ENCODE data around the gene CREB3L1.

Gene CREB3L1

DNA sequence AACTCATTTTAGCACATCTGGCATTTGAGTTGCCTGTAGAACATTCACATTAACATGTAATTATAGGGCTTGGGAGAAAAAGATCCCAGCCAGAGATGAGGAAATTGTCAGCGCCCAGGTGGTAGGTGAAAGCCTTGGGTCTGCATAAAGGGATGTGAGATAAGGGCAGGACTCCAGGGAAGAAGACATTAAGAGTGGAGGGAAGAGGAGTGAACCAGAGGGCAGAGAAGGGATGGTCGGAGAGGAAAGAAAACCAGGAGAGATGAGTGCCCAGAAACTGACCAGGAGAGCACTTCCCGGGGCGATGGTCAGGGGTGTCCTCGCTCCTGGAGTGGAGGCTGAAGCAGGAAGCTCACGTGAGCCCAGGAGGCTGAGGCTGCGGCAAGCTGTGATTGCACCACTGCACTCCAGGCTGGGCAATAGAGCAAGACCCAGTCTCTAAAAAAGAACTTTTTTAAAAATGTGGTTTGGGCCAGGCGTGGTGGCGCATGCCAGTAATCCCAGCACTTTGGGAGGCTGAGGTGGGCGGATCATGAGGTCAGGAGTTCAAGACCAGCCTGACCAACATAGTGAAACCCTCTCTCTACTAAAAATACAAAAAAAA, 49.5 kb downstream of the CREB3L1 start:
- H3K4me3 ChIP-seq (ENCODE audit: low read length), result no peak overlapping the region
- no peak for DNase-seq (ENCODE audit: low read depth)
- TF ChIP-seq, protein P1, sequence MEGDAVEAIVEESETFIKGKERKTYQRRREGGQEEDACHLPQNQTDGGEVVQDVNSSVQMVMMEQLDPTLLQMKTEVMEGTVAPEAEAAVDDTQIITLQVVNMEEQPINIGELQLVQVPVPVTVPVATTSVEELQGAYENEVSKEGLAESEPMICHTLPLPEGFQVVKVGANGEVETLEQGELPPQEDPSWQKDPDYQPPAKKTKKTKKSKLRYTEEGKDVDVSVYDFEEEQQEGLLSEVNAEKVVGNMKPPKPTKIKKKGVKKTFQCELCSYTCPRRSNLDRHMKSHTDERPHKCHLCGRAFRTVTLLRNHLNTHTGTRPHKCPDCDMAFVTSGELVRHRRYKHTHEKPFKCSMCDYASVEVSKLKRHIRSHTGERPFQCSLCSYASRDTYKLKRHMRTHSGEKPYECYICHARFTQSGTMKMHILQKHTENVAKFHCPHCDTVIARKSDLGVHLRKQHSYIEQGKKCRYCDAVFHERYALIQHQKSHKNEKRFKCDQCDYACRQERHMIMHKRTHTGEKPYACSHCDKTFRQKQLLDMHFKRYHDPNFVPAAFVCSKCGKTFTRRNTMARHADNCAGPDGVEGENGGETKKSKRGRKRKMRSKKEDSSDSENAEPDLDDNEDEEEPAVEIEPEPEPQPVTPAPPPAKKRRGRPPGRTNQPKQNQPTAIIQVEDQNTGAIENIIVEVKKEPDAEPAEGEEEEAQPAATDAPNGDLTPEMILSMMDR (conservative IDR thresholded peaks at IDR 0.05; ENCODE audit: low read length), result no peak

DNA sequence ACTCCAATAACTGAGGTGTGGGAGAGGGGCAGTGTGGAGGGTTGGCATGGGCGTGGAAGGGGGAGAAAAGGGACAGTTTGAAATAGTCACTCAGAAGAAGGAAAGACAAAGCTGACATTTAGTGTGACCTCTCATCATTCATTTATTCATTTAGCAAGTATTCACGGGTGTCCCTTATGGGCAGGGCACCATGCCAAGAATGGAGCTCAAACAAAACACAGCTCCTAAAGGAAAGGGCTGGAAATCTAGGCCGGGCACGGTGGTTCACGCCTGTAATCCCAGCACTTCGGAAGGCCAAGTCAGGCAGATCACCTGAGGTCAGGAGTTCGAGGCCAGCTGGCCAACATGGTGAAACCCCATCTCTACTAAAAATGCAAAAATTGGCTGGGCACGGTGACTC, 50.4 kb downstream of the CREB3L1 start:
- TF ChIP-seq, protein P1 (conservative IDR thresholded peaks at IDR 0.05; ENCODE audit: low read length), result no peak
- no peak for DNase-seq (ENCODE audit: low read depth)
- H3K4me3 ChIP-seq (ENCODE audit: low read length), result no peak overlapping the region

DNA sequence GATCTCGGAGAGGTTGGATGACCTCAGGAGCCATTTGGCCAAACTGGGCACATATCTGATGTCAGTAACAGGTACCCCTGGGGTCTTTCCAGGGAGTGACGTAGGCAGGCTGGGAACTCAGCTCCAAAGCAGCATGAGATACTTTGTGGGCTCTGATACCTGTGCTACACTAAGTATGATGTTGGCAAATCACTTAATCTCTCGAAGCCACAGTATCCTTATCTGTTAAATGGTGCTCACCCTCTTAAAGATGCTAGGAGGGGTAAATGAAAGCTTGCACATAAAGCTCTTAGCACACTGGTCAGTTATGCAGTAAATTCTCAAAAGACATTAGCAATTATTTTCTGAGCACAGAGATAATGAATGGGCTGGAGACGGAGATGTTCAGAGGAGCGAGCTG, 52.7 kb downstream of the CREB3L1 start:
- no peak overlapping the region for H3K4me3 ChIP-seq (ENCODE audit: low read length)
- DNase-seq (ENCODE audit: low read depth), result no peak
- TF ChIP-seq, protein P1 (conservative IDR thresholded peaks at IDR 0.05; ENCODE audit: low read length), result no peak

DNA sequence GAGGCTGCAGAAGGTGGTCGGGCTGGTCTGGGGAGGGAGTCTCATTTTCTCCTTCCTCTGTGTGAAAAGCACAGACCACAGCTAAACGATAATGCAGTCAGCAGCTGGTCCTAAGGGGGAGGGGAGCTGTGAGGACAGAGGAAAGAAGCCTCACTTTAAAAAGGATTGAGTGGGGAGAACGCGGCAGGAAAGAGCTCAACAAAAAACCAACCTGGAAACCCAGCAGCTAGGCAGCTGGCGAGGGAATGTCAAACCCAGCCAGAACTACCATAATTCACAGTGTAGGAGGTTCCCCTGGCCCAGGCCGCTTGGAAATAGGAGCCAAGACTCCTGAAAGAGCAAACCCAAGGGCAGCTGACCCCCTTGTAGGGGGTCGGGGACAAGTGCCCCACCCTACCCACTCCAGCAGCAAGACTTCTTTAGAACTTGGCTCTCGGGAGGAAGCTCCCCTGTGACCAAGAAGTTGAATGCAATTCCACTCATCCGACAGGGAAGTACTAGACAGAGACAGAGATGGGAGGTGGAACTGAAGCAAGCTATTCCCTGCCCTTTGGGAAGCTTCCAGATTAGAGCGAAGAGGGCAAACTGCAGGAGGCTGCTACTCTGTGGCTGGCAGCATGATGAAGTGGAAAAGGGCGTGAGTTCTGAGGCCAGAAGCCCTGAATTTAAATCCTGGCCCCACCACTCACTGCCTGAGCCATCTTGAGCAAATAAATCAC, 53.3 kb downstream of the CREB3L1 start:
- TF ChIP-seq, protein P1 (conservative IDR thresholded peaks at IDR 0.05; ENCODE audit: low read length), result no peak
- no peak for DNase-seq (ENCODE audit: low read depth)
- no peak overlapping the region for H3K4me3 ChIP-seq (ENCODE audit: low read length)

DNA sequence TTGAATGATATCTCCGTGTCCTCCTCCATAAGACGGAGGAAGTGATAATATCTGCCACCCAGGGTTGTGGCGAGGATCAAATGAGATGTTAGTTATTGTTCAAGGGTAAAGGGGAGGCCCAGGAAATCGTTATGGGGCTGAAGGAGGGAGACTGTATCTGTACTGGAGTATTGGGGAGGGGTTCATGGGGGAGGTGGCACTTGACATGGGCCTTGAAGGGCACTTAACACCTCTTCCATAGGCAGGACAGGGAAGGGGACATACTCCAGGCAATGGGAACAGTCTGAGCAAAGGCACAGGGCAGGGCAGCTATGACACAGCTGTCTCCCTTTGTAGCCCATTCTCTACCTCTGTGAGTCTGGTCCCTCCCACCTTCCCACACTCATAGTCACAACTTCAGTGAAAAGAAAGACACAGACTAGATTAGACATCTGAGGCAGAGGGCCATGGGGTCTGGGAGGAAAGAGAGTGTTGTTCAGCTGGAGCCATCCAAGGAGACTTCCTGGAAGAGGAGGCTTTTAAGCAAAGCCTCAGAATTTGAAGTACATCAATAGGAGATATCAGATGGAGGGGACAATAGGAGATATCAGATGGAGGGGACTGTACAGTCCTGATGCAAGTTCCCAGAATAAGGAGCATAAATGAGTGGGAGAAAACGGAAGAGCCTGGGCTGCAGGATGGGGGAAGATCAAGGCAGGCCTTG, 54.0 kb downstream of the CREB3L1 start:
- DNase-seq (ENCODE audit: low read depth), result no peak
- no peak overlapping the region for H3K4me3 ChIP-seq (ENCODE audit: low read length)
- TF ChIP-seq, protein P1 (conservative IDR thresholded peaks at IDR 0.05; ENCODE audit: low read length), result no peak

DNA sequence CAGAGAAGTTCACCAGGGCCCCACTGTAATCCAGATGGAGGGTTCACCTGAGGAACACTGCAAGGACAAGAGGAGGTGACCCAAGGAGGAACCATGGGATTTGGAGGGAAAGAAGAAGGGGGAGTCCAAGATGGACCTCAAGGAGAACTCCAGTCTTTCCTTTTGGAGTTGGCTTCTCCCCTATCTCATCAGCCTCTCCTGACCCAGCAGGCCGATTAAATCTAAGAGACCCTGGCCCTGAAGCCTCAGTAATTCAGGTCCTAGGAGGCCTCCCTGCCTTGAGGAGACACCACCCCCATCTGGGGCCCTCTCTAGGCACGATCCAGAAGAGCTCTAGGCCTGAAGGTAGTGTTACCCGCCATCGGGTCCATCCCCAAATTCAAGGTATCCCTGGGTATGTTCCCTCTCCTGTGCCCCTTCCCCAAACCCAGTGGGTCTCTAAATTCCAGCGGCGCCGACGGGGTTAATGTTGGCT, 54.7 kb downstream of the CREB3L1 start:
- no peak overlapping the region for H3K4me3 ChIP-seq (ENCODE audit: low read length)
- TF ChIP-seq, protein P1 (conservative IDR thresholded peaks at IDR 0.05; ENCODE audit: low read length), result no peak
- no peak for DNase-seq (ENCODE audit: low read depth)
